NCI-H774 (cell line): Measurements from ENCODE around the gene GPRC5C.

Experiments used
- DNase-seq: peaks from one replicate; lab custom pipeline; 2025; lab: John Stamatoyannopoulos, UW

Gene GPRC5C

GRCh38 chr17:74432766-74433391 is 991 bp downstream of the GPRC5C start:
- DNase-seq = no peak

GRCh38 chr17:74433421-74434121 is 1.7 kb downstream of the GPRC5C start:
- DNase-seq = no peak

- DNase-seq = peak; percentile 15
Measured at GRCh38 chr17:74435775-74436359, 4.0 kb downstream of the GPRC5C start.

- no peak for DNase-seq
Measured at GRCh38 chr17:74437702-74438101, 5.8 kb downstream of the GPRC5C start.

GRCh38 chr17:74439691-74440567 is 8.0 kb downstream of the GPRC5C start:
- DNase-seq = no peak

- no peak for DNase-seq
Measured at GRCh38 chr17:74441537-74441936, 9.6 kb downstream of the GPRC5C start.

GRCh38 chr17:74442291-74442669 is 10.4 kb downstream of the GPRC5C start:
- DNase-seq = no peak

- peak; percentile 86 for DNase-seq
Measured at GRCh38 chr17:74442670-74443515, 11.0 kb downstream of the GPRC5C start.

- DNase-seq = no peak
Measured at GRCh38 chr17:74443516-74444296, 11.8 kb downstream of the GPRC5C start.

GRCh38 chr17:74444406-74444805 is 12.5 kb downstream of the GPRC5C start:
- no peak for DNase-seq

GRCh38 chr17:74445158-74445557 is 13.3 kb downstream of the GPRC5C start:
- no peak for DNase-seq

GRCh38 chr17:74446551-74447500 is 14.9 kb downstream of the GPRC5C start:
- DNase-seq = no peak

GRCh38 chr17:74447628-74448159 is 15.8 kb downstream of the GPRC5C start:
- no peak for DNase-seq

GRCh38 chr17:74448756-74449155 is 16.9 kb downstream of the GPRC5C start:
- DNase-seq = no peak

- no peak for DNase-seq
Measured at GRCh38 chr17:74449306-74449705, 17.4 kb downstream of the GPRC5C start.

- no peak for DNase-seq
Measured at GRCh38 chr17:74449773-74450172, 17.9 kb downstream of the GPRC5C start.

GRCh38 chr17:74450231-74450630 is 18.3 kb downstream of the GPRC5C start:
- no peak for DNase-seq

GRCh38 chr17:74450925-74451403 is 19.1 kb downstream of the GPRC5C start:
- no peak for DNase-seq

- DNase-seq = no peak
Measured at GRCh38 chr17:74451557-74451956, 19.7 kb downstream of the GPRC5C start.
